Osteocyte (in vitro differentiated cells): ENCODE results near the gene CACNA1H. TPM values are rescaled to one million over a fixed set of nuclear protein-coding genes. Genes with fewer than 3 reads are reported as not detected.

Source experiments
- DNase-seq: peaks from one replicate; pipeline ENCODE4 v3.0.0; 2021; ENCODE audit warnings: mixed read lengths; ENCODE audit not compliant: unreplicated experiment; ENCODE audit errors: extremely low spot score
- H3K27ac Mint-ChIP-seq: one replicate; pipeline ENCODE4 v1.8.0; 2021; ENCODE audit warnings: mild to moderate bottlenecking, mixed read lengths; ENCODE audit not compliant: unreplicated experiment
- H3K27me3 Mint-ChIP-seq: one replicate; pipeline ENCODE4 v1.8.0; 2021; ENCODE audit warnings: mixed read lengths; ENCODE audit not compliant: unreplicated experiment
- H3K36me3 Mint-ChIP-seq: one replicate; pipeline ENCODE4 v1.8.0; 2021; ENCODE audit warnings: mixed read lengths; ENCODE audit not compliant: unreplicated experiment
- H3K4me1 Mint-ChIP-seq: one replicate; pipeline ENCODE4 v1.8.0; 2021; ENCODE audit warnings: mixed read lengths; ENCODE audit not compliant: unreplicated experiment
- H3K4me3 Mint-ChIP-seq: one replicate; pipeline ENCODE4 v1.8.0; 2021; ENCODE audit warnings: mild to moderate bottlenecking, moderate library complexity, mixed read lengths; ENCODE audit not compliant: unreplicated experiment
- H3K9me3 Mint-ChIP-seq: one replicate; pipeline ENCODE4 v1.8.0; 2021; ENCODE audit warnings: mixed read lengths; ENCODE audit not compliant: unreplicated experiment
- total RNA-seq: library from RNA; stranded (reverse); gene quantifications from 2 replicates; pipeline ENCODE4 v1.2.1, GENCODE V29; 2021
- TF ChIP-seq, protein P1 (sequence below): fragments of 200-600 bp; sonication (generic); IDR thresholded peaks from 2 replicates; pipeline ENCODE4 v1.5.0; 2021; ENCODE audit warnings: antibody characterized with exemption, mild to moderate bottlenecking, moderate library complexity

The CACNA1H gene
- total RNA-seq, 1 donor from 2014 or later, result 21.2 TPM

DNA sequence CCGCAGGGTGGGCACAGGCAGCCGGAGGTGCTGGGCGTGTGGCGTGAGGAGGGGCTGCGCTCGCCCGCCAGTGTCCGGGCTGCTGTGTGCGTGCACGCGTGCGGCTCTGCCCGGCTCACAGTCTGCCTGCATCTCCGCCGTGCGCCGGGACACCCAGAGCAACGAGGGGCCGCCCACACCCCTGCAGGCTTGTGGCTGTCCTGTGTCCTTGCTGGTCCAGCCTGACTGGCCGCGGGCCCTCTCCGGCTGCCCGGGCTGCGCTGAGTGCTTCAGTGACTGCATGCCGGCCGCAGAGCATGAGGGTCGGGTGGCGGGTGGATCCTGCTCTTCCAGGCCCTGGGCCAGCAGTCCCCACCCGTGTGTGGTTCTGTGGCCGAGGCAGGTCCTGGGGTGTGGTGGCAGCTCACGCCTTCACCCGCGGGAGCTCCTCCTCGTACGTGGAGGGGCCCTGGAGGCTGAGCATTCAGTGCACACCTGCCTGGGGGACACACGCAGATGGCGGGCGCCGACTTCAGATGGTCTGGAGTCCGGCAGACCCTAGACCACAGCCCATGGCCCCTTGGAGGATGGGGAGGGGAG is 59.8 kb downstream of the CACNA1H start:
- H3K36me3 Mint-ChIP-seq, result no peaks in the 10 kb centered on the region
- no peak for DNase-seq
- no peak overlapping the region for H3K27ac Mint-ChIP-seq
- no peaks in the 10 kb centered on the region for H3K9me3 Mint-ChIP-seq
- TF ChIP-seq, protein P1, sequence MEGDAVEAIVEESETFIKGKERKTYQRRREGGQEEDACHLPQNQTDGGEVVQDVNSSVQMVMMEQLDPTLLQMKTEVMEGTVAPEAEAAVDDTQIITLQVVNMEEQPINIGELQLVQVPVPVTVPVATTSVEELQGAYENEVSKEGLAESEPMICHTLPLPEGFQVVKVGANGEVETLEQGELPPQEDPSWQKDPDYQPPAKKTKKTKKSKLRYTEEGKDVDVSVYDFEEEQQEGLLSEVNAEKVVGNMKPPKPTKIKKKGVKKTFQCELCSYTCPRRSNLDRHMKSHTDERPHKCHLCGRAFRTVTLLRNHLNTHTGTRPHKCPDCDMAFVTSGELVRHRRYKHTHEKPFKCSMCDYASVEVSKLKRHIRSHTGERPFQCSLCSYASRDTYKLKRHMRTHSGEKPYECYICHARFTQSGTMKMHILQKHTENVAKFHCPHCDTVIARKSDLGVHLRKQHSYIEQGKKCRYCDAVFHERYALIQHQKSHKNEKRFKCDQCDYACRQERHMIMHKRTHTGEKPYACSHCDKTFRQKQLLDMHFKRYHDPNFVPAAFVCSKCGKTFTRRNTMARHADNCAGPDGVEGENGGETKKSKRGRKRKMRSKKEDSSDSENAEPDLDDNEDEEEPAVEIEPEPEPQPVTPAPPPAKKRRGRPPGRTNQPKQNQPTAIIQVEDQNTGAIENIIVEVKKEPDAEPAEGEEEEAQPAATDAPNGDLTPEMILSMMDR, result no peak
- H3K27me3 Mint-ChIP-seq, result no peaks in the 10 kb centered on the region
- H3K4me1 Mint-ChIP-seq, result no peaks in the 10 kb centered on the region
- H3K4me3 Mint-ChIP-seq, result no peak overlapping the region

DNA sequence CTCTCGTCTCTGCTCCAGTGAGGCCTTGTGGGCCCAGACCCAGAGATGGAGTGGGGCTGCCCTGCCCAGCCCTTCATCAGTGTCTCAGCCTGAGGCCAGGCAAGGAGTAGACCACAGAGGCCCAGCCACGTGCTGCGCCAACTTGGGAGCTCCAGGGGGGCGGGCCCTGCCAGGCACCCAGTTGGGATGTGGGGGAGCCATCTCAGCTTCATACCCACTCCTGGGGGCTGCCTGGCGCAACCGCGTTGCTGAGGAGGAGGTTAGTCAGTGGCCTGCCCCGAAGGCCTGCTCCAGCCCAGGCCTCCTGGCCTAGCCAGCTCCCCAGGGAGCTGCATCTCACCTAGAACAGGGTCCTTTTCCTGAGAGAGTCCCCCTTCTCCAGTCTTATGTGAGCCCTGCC is 60.3 kb downstream of the CACNA1H start:
- no peaks in the 10 kb centered on the region for H3K9me3 Mint-ChIP-seq
- TF ChIP-seq, protein P1, result no peak
- H3K36me3 Mint-ChIP-seq, result peaks cover 1% of the 10 kb centered on the region
- DNase-seq, result no peak
- no peaks in the 10 kb centered on the region for H3K27me3 Mint-ChIP-seq
- no peaks in the 10 kb centered on the region for H3K4me1 Mint-ChIP-seq
- no peak overlapping the region for H3K4me3 Mint-ChIP-seq
- no peak overlapping the region for H3K27ac Mint-ChIP-seq

DNA sequence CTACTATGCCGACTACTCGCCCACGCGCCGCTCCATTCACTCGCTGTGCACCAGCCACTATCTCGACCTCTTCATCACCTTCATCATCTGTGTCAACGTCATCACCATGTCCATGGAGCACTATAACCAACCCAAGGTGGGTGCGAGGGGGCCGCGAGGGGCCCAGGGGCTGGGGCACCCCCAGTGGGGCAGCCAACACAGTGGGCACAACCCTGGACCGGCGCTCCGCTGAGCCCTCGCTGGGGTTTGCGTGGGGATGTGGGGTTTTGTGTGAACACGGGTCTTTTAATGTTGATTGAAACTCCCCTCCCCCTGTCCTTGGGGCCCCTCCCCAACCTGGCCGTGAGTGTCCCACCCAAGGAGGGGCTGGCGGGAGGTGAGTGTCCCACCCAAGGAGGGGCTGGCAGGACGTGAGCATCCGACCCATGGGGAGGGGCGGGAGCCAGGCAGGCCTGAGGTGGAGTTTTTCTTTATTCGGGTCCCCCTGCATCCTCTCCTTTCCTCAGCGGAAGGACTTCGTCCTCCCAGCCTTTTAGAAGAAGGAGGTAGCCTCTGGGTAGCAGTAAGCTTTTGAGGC is 61.0 kb downstream of the CACNA1H start:
- no peak overlapping the region for H3K4me3 Mint-ChIP-seq
- no peaks in the 10 kb centered on the region for H3K9me3 Mint-ChIP-seq
- no peaks in the 10 kb centered on the region for H3K27me3 Mint-ChIP-seq
- H3K36me3 Mint-ChIP-seq, result peaks cover 1% of the 10 kb centered on the region
- H3K27ac Mint-ChIP-seq, result no peak overlapping the region
- DNase-seq, result no peak
- TF ChIP-seq, protein P1, result no peak
- no peaks in the 10 kb centered on the region for H3K4me1 Mint-ChIP-seq

DNA sequence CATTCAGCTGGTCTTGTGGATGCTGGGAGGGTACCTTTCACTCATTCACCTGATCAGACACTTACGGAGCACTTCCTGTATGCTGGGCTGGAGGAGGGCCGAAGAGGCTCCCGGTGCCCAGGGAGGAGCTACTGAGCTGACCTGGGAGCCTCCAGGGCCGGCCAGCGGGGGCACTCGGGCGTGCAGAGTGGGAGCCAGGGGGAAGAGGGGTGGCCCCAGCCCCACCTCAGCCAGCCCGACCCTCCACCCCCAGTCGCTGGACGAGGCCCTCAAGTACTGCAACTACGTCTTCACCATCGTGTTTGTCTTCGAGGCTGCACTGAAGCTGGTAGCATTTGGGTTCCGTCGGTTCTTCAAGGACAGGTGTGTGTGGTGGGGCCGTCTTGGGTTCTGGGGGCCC is 61.8 kb downstream of the CACNA1H start:
- Mint-ChIP-seq H3K27me3 (no peaks in the 10 kb centered on the region), H3K9me3 (no peaks in the 10 kb centered on the region), H3K27ac (no peak overlapping the region), H3K4me1 (no peaks in the 10 kb centered on the region), H3K36me3 (peaks cover 1% of the 10 kb centered on the region), H3K4me3 (no peak overlapping the region)
- DNase-seq, result no peak
- TF ChIP-seq, protein P1, result no peak

DNA sequence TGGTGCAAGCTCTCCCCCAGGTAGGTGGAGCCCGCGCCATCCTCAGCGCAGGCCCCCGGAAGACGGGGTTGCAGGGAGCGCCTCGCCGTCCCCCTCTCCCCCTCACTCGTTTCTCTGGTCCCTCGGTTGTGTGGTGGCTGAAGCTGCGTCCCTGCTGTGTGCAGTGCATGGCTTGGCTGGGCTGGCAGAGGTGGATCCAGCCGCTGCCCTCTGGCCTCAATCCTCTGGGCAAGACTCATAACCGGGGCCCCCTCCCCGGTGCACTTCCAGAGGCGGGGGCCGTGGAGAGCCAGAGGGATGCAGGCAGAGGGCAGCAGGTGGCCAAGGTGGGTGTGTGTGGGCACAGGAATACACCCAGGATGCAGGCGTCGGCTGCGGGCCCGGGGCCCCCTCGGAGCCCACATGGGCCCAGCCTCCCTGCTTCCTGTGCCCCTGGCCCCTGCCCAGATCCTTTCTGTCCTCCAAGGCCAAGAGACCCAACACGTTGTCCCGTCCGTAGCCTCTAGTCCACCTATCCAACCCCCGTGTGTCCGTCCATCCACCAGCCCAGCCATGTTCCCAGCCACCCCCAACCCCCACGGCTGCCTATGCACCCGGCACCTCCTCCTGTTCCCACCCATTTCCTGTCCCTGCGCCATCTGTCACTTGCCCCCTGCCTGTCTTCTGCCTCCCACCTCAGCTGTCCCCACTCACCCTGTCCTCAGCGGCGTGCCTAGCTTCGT is 62.8 kb downstream of the CACNA1H start:
- no peaks in the 10 kb centered on the region for H3K4me1 Mint-ChIP-seq
- H3K27ac Mint-ChIP-seq, result no peak overlapping the region
- DNase-seq, result no peak
- peaks cover 1% of the 10 kb centered on the region for H3K36me3 Mint-ChIP-seq
- no peaks in the 10 kb centered on the region for H3K27me3 Mint-ChIP-seq
- H3K9me3 Mint-ChIP-seq, result no peaks in the 10 kb centered on the region
- TF ChIP-seq, protein P1, result no peak
- no peak overlapping the region for H3K4me3 Mint-ChIP-seq
